Measurements from ENCODE around the gene EVX2.

EVX2 gene

DNA sequence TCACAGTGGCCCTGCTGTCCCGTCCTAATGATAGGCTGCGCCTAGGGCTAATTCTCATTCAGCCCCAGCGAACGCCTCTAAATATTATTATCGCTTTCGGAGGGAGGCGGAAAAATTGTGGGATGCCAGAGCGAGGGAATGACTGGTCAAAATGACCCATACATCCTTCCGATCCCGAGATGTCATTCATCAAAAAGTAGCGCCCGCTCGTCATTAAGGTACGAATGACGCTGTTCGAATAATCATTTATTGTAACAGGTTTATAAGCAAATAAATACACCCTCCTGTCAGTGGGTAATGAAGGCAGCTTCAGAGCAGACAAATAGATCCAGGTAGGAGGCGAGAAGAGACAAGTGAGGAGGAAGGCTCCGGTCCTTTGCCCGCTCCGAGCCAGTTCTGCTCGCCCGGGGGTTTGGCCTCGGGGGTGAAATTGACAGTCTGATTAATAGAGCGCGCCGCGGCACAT is at the start of gene EVX2:
Gene EVX2, minus strand, starts transcription at position 167 of the 466 bp plus-strand sequence. CDS start 186 bp downstream, outside the sequence.
- DNase-seq (ENCODE audit: low read depth), result no peak

DNA sequence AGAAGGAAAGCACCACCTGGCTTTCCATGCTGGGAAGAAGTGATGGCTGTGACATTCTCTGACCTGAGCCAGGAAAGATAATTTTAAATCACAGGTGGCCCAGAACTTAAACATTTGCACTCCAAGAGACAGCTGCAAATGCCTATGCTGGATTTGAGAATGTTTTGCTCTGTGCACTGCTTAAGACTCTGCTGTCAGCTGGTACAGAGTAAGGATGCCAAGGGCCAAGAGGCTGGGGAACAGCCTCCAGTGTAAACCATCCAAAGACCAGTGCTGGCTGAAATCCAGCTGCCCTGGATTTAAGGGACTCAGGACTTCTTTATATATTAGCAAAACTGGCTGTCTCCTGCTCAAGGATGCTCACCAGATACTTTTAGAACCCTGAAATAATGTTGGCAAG is 49.6 kb upstream of the EVX2 start:
- no peak for DNase-seq (ENCODE audit: low read depth)

DNA sequence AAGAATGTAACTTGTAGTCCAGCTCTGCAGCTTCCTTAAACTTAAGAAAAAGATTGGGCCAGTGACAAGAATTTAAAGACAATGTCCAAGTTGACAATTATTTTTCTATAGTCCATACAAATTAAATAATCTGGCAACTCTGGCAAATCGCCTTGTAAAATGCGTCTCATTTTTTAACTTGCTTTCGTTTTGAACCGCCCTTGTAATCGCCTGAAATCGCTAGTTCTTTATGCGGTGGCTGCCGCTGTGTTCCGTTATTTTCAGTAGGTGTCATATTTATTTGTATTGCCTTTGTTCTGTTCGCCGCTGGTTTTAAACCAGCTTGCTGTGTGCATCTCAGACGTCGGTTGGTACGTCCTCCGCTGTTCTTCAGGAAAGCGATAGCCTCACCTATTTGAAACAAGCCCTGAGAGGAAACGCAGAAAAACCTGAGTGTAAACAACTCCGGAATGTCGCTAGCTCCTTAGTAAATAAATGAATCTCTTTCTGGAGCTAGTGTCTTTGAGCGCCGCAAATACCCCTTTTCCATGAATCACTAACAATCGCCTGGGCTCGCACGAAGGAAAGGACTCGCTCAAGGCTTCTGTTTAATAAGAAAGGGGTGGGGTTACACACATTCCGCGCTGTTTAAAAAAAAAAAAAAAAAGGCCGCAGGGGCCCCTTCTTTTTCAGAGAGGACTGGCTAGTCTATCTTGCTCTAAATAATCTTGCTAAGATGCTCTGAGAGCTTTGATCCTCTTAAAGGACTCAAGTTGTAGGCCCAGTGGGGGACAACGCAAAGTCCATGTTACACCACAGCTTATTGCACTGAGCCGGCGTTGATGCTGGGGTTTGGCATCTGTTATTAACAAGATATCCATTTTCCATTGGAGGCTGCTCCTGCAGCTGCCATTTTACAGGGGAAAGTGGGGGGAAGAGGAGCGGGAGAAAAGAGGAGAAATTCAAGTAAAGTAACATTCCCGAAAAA is 48.7 kb upstream of the EVX2 start:
- DNase-seq (ENCODE audit: low read depth), result no peak

DNA sequence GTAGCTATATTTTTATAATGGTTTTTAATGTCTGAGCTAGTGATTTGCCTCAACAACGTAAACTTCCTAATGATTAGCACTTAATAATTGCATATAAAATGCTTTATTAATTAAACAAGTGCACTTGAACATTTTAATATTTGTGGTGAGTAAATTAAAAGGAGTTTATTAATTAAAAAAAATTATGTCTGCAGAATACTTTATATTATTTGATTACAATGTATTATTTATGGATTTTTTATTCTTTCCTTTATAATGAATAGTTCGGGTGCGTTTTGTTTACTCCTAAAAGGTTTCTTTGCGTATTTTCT is 48.0 kb upstream of the EVX2 start:
- DNase-seq (ENCODE audit: low read depth), result no peak

DNA sequence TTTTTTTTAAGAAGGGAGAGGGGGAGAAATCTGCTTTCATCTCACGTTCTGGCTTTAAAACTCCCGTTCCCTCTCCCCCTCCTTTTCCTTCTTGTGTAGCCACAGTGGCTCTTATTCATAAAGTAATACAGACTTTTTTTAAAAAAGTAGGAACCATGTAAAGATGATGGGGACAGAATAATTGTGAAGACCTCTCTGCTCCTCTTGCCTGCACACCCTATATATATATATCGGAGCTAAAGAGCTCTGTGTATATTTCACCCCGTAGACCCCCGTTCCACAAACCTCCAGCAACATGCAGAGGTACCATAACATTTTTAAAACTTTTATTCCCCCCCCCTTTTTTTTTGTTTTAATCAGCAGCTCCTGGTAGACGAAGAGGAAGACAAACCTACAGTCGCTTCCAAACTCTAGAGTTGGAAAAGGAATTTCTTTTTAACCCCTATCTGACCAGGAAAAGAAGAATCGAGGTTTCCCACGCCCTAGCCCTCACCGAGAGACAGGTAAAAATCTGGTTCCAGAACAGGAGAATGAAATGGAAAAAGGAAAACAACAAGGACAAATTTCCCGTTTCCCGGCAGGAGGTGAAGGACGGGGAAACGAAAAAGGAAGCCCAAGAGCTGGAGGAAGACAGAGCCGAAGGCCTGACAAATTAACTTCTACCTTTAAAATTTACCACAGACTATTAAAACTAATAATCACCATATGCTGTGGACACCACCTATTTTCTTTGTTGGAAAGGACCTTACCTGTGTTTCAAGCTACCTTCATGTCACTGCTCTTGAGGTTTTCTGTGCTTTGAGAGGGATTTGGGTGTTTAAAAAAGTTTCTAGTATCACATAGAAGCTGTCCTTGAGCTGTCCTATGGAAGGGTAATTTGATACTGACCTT is 47.4 kb upstream of the EVX2 start:
- no peak for DNase-seq (ENCODE audit: low read depth)

DNA sequence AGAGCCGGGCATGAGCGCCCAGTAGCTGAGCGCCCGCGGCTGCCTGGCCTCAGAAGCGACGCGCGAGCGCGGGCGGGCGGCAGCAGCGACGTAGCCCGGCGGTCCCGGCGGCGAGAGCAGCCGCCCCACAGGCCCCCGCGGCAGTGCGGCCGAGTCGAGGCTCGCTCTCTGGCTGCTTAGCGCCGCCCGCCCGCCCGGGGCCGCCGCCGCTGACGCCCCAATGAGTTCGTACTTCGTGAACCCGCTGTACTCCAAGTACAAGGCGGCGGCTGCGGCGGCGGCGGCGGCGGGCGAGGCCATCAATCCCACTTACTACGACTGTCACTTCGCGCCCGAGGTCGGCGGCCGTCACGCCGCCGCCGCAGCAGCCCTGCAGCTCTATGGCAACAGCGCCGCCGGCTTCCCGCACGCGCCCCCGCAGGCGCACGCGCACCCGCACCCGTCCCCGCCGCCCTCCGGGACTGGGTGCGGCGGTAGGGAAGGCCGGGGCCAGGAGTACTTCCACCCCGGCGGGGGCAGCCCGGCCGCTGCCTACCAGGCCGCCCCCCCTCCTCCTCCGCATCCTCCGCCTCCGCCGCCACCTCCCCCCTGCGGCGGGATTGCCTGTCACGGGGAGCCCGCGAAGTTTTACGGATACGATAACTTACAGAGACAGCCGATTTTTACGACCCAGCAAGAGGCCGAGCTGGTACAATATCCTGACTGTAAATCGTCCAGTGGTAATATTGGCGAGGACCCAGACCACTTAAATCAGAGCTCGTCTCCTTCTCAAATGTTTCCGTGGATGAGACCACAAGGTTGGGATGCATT is 46.6 kb upstream of the EVX2 start:
- no peak for DNase-seq (ENCODE audit: low read depth)

DNA sequence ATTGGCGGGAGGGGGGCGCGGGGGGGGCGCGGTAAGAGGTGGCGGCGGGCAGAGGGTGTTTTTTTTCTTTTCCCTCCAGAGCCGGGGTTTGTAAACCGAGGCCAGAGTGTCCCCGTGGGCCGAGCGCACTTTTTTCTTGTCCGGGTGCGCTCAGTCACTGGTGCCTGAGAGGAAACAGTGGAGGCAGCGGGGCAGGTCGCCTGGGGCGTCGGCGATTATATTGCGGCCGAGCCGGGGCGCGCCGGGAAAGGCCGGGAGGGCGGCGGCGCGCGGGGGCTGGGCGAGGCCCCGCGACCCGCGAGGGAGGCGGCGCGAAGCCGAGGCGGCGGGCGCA is 46.0 kb upstream of the EVX2 start:
- DNase-seq (ENCODE audit: low read depth), result no peak

DNA sequence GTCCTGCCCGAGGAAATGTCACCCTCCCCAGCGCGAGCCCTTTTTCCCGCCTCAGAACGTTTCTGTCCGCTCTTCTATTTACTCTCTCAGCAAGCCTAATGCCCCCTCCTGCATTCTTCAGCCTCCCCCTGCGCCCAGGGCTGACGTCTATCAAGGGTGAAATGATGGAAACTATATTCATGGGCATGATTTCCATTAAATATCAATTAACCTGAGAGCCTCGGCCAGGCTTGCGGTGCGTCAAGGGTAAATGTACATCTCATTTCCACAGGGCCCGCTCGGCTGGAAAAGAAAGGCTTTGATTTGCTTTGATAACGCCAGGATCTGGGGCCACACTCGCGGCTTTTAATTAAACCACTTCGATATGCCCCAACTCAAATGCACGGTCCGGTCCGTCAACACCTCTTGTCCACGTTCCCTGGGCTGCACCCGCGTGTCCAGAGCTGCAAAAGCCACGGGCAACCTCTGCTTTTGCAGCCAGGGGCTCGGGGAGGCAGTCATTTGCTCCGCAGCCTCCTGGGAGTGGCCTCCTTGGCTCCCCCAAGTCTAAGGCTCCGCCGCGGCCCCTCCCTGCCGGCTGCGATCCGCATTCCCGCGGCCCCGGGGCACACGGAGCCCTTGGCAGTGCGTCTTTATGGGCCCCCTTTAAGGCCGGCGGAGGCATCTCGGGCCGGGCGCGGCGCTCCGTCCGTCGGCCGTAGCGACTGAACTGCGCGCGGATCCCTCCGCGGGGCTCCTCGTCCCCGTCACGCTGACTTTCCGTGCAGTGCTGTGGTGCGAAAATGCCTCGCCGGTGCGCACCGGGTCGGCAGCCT is 45.4 kb upstream of the EVX2 start, which contains the start of gene HOXD8:
Gene HOXD8, plus strand, starts transcription at position 724 of the 815 bp plus-strand sequence. CDS start 662 bp downstream, outside the sequence.
- DNase-seq (ENCODE audit: low read depth), result no peak

DNA sequence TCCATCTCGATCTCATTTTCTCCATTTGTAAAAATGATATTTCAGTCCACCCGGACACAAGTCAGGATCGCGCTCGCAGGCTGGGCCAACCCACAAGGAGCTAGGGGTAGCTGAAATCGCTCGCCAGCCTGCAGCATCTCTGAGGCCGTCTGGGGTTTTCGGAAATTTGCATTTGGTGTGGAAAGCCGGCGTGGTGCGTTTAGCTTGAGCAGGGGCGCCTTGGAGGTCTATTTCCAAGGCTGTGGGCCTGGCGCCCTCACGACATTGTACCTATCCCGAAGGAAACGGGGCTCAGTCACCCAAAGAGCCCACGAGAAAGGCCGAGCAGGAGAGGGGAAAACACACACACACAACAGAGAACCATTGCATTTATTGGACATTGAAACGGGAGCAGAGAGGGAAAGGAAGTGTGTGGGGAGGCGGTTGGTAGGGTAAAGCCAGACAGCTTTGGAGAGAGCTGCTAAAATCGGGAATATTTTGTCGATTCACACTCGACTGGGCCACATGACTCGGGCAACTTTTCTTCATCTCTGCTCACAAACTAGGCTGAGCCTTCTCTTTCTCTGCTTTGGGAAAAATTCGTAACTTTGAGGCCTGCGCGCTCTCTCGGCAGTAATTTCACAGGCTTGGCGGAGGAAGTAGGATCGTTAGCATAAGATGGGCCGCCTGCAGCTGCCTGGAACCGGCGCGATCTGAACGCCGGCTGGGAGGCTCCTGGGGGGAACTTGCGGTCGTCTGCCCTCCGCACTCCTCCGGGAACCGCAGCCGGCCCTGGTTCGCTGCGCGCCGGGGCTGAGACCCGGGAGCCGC is 44.6 kb upstream of the EVX2 start:
- no peak for DNase-seq (ENCODE audit: low read depth)

DNA sequence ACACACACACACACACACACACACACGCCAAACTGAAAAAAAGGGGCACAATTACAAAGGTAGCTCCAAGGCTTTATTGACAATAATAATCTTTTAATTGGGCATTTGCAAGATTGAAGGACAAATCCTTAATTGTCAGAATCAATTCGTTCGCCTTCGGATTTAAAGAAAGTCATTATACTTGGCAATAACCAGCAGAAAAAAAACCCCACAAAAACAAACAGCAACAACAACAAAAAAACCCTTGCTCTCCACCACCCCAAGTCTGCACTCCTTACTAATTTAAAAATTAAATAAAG is 44.0 kb upstream of the EVX2 start:
- DNase-seq (ENCODE audit: low read depth), result no peak

DNA sequence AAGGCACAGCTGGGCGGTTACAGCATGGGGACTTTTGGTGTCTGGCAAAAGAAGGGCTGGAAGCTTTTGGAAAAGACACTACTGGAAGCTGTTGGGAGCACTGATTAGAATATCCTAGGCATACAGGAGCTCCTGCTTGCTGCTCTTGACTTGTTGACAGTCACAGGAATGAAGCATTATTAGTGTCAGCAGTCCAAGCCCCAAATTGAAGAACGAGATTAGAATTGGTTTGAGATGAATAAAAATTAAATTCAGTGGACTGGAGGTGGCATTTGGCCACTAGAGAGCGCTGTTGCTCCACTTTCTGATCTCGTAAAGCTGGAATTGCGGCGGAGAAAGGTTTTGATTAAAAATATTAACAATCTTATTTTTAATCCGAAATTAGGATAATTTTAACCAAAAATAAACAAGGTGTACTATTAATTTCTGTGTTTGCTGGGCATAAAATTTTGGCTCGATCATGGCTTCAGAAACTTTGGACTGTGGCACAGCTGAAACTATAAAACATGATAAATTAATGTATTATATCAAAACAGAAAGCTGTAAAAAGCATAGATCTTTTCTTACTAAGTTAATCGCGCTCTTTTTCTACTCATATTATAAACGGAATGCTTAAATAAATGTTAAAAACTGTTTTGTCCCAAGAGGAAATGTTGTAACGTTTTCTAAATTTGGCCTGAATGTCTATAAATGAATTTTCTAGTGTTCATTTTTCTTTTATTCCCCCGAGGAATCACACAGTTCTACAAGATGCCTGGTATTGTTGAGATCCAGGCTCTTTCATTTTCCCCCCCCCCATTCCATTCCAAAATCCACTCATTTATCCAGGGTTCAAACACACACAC is 43.4 kb upstream of the EVX2 start:
- no peak for DNase-seq (ENCODE audit: low read depth)

DNA sequence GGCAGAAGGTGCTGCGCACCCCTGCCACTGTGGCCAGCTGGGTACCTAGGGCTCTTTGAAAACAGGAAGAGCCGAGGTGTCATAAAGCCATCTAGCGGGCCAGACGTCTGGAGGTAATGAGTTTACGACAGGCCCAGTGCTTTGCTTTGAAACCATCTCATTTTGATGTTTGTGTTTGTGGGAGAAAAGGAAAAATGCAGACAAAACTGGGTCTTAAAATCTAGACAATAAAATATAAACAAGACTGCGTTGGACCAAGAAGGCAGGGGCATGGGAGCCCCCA is 42.0 kb upstream of the EVX2 start:
- DNase-seq (ENCODE audit: low read depth), result no peak

DNA sequence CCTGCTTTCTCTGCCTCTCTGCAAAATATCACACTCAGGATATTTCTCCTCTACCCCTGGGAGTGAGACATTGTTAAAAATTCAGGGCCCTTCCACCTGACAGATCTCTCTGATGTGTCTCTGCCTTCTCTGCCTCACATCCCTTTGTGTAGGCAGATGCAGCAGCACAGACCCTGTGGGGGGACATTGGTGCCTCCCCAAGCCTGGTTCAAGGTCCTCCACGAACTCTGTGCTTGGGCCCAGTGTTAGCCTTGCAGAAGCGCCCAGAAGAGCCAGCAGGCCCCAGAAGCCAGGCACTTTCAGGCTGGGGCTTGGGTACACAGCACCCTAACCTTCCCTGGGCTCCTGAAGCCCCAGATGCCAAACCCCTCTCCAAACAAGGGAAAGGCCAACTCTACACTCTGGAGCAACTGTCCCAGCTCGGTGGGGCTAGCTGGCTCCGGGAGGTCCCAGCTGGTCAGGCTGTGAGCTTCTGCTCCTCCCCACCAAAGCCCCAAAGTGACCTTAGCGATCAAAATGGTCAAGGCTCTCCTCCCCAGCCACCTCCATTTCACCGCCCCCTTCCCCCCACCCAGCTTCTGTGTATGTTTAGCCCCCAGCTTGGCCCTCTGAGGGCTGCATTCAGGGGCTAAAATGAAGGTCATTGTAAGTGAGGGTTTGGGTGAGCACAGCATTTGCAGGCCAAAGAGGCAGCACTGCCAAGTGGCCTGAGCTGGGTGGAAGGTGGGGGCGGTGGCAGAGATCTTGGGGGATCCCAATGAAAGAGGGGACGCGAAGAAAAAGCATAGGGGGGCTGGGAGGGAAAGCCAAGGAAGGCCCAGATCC is 41.4 kb upstream of the EVX2 start:
- no peak for DNase-seq (ENCODE audit: low read depth)

DNA sequence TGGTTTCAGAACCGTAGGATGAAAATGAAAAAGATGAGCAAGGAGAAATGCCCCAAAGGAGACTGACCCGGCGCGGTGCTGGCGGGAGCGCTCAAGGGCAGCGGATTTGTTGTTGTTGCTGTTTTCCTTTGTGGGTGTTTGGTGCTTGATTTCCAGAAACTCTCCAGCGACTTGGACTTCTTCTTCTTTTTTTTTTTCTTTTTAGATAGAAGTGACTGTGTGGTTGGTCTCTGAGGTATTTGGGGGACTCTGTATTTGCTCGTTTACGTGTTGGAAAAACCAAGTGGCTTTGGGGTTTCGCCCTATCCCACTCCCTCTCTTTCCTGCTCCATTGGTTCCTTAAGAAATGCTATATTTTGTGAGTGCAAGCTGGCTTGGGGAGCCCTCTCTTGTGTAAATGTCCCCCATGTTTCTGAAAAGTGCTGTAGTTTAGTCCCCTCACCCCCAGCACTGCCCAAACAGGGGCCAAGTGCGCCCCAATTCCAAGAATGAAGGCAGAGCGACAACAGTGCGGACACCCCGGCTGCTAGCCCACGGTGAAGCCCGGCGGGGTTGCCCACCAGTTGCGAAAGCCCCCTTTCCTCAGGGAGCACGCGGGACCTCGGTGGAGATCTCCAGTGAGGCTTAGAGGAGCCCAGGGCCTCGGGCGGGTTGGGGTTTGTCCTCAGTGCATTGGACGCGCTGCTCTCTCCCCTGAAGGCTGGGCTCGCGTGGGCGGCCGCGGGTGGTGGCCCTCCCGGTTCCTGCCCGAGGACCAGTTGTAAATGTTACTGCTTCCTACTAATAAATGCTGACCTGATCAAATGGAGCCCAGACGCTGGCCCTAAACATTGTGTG is 40.6 kb upstream of the EVX2 start:
- DNase-seq (ENCODE audit: low read depth), result no peak

DNA sequence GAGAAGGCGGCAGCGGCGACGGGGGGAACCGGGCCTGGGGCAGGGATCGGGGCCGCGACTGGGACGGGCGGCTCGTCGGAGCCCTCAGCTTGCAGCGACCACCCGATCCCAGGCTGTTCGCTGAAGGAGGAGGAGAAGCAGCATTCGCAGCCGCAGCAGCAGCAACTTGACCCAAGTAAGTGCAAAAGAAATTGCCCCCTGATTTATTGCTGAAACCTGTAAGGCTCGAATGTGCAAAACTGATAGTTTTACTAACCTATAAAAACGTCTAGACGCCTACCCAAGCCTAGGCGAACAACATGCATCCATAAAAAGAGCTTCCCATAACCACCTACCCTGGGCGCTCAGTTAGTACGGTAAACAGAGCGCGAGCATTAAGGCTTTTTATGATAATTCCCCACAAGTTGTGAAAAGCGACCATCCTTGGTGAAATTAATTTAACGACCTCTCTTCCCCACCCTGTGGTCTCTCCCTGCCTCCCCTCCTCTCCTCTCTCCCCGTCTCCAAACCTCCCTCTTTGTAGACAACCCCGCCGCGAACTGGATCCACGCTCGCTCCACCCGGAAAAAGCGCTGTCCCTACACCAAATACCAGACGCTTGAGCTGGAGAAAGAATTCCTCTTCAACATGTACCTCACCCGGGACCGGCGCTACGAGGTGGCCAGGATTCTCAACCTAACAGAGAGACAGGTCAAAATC is 39.8 kb upstream of the EVX2 start:
- DNase-seq (ENCODE audit: low read depth), result no peak

DNA sequence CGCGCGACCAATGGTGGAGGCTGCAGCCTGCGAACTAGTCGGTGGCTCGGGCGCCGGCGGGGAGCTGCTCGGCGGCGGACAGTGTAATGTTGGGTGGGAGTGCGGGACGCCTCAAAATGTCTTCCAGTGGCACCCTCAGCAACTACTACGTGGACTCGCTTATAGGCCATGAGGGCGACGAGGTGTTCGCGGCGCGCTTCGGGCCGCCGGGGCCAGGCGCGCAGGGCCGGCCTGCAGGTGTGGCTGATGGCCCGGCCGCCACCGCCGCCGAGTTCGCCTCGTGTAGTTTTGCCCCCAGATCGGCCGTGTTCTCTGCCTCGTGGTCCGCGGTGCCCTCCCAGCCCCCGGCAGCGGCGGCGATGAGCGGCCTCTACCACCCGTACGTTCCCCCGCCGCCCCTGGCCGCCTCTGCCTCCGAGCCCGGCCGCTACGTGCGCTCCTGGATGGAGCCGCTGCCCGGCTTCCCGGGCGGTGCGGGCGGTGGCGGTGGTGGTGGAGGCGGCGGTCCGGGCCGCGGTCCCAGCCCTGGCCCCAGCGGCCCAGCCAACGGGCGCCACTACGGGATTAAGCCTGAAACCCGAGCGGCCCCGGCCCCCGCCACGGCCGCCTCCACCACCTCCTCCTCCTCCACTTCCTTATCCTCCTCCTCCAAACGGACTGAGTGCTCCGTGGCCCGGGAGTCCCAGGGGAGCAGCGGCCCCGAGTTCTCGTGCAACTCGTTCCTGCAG is 39.1 kb upstream of the EVX2 start, which contains the start of gene HOXD9:
Gene HOXD9, plus strand, starts transcription at position 37 of the 728 bp plus-strand sequence. Its CDS starts 50 bp downstream, at position 87.
- DNase-seq (ENCODE audit: low read depth), result no peak

Data from HS-5 (cell line).